Chondrocyte (in vitro differentiated cells): ENCODE results near the gene SLC26A8. TPM values are rescaled to one million over a fixed set of nuclear protein-coding genes. Genes with fewer than 3 reads are reported as not detected.

Experiments used
- DNase-seq: peaks from one replicate; pipeline ENCODE4 v3.0.0; 2021; ENCODE audit warnings: mixed read lengths, low spot score
- H3K27ac Mint-ChIP-seq: one replicate; pipeline ENCODE4 v1.8.0; 2021; ENCODE audit warnings: mild to moderate bottlenecking, moderate library complexity, mixed read lengths; ENCODE audit not compliant: unreplicated experiment
- H3K27me3 Mint-ChIP-seq: 2 replicates; pipeline ENCODE4 v1.8.0; 2021; ENCODE audit warnings: low read depth, mixed read lengths
- H3K36me3 Mint-ChIP-seq: 2 replicates; pipeline ENCODE4 v1.8.0; 2021; ENCODE audit warnings: low read depth, mixed read lengths
- H3K4me1 Mint-ChIP-seq: 2 replicates; pipeline ENCODE4 v1.8.0; 2021; ENCODE audit warnings: low read depth, mild to moderate bottlenecking, mixed read lengths
- H3K4me3 Mint-ChIP-seq: one replicate; pipeline ENCODE4 v1.8.0; 2021; ENCODE audit warnings: mild to moderate bottlenecking, moderate library complexity, mixed read lengths; ENCODE audit not compliant: unreplicated experiment
- H3K9me3 Mint-ChIP-seq: 2 replicates; pipeline ENCODE4 v1.8.0; 2021; ENCODE audit warnings: low read depth, mixed read lengths
- CTCF ChIP-seq: fragments of 200-600 bp; sonication (generic); IDR thresholded peaks from 2 replicates; pipeline ENCODE4 v1.5.0; 2021; ENCODE audit warnings: antibody characterized with exemption, mild to moderate bottlenecking, moderate library complexity
- total RNA-seq: library from RNA; stranded (reverse); gene quantifications from 3 replicates; pipeline ENCODE4 v1.2.1, GENCODE V29; 2021

SLC26A8 gene
- total RNA-seq, 1 donor from 2014 or later = 0.15 TPM

- no peak for TF ChIP-seq CTCF
- no peaks in the 10 kb centered on the region for H3K36me3 Mint-ChIP-seq
- DNase-seq = no peak
- H3K27ac Mint-ChIP-seq = no peak overlapping the region
- no peak overlapping the region for H3K4me3 Mint-ChIP-seq
- no peaks in the 10 kb centered on the region for H3K9me3 Mint-ChIP-seq
- peaks cover 40% of the 10 kb centered on the region for H3K4me1 Mint-ChIP-seq
- no peaks in the 10 kb centered on the region for H3K27me3 Mint-ChIP-seq
These were observed 43.1 kb upstream of the SLC26A8 start for GRCh38 chr6:36067374-36068011.

GRCh38 chr6:36066817-36067216 is 42.4 kb upstream of the SLC26A8 start:
- no peak for TF ChIP-seq CTCF
- no peak for DNase-seq
- no peak overlapping the region for H3K4me3 Mint-ChIP-seq
- H3K27me3 Mint-ChIP-seq = no peaks in the 10 kb centered on the region
- H3K4me1 Mint-ChIP-seq = peaks cover 40% of the 10 kb centered on the region
- H3K9me3 Mint-ChIP-seq = no peaks in the 10 kb centered on the region
- no peaks in the 10 kb centered on the region for H3K36me3 Mint-ChIP-seq
- no peak overlapping the region for H3K27ac Mint-ChIP-seq

GRCh38 chr6:36065916-36066315 is 41.5 kb upstream of the SLC26A8 start:
- DNase-seq = no peak
- H3K27me3 Mint-ChIP-seq = no peaks in the 10 kb centered on the region
- H3K27ac Mint-ChIP-seq = peak overlapping the region; percentile 4
- no peak for TF ChIP-seq CTCF
- H3K4me1 Mint-ChIP-seq = peaks cover 40% of the 10 kb centered on the region
- H3K9me3 Mint-ChIP-seq = no peaks in the 10 kb centered on the region
- H3K36me3 Mint-ChIP-seq = no peaks in the 10 kb centered on the region
- no peak overlapping the region for H3K4me3 Mint-ChIP-seq

- Mint-ChIP-seq H3K4me1 (peaks cover 37% of the 10 kb centered on the region), H3K27ac (peak overlapping the region; percentile 75), H3K4me3 (no peak overlapping the region), H3K36me3 (peaks cover 6% of the 10 kb centered on the region), H3K9me3 (no peaks in the 10 kb centered on the region), H3K27me3 (no peaks in the 10 kb centered on the region)
- DNase-seq = no peak
- no peak for TF ChIP-seq CTCF
These were observed 40.4 kb upstream of the SLC26A8 start for GRCh38 chr6:36064770-36065396.

GRCh38 chr6:36063318-36064060 is 39.0 kb upstream of the SLC26A8 start:
- no peak for DNase-seq
- Mint-ChIP-seq H3K9me3 (no peaks in the 10 kb centered on the region), H3K4me1 (peaks cover 37% of the 10 kb centered on the region), H3K27me3 (no peaks in the 10 kb centered on the region), H3K36me3 (peaks cover 13% of the 10 kb centered on the region), H3K4me3 (no peak overlapping the region), H3K27ac (no peak overlapping the region)
- TF ChIP-seq CTCF = no peak
